ENCODE data around the gene GGA1.

DNA sequence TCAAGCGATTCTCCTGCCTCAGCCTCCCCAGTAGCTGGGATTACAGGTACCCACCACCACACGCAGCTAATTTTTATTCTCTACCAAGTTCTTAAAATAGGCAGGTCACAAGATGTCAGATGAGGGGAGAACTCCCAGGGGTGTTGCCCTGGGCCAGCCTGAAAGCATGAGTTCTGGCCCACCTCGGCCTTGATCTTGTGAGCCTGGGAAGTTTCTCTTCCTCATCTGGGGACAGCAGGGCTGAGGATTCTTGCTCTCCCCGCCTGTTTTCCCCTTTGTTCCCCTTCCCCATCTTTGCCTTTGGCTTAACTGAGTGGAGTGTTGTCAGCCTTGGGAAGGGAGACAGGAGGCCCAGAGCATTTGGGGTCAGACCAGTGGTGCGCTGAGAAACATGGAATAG is 53.4 kb downstream of the GGA1 start:
- TF ChIP-seq POLR2A (IDR thresholded peaks at IDR 0.05; ENCODE audit: low read depth, low read length) (no peak), TAF1 (IDR thresholded peaks at IDR 0.05; ENCODE audit: borderline replicate concordance, low read depth, low read length) (no peak)
